GM12878 (cell line): ENCODE measurements around the gene E2F2.

Experiments used
- CTCF ChIP-seq, 3 experiments: IDR thresholded peaks in 2 of 3; conservative IDR thresholded peaks in 1 of 3; 2 replicates each; pipeline ENCODE4 v1.5.1; 2011; ENCODE audit warnings: low read depth in 3 of 3, low read length in 3 of 3, mild to moderate bottlenecking in 3 of 3, control low read depth in 2 of 3, moderate library complexity in 2 of 3, inconsistent platforms in 1 of 3, mixed read lengths in 1 of 3; ENCODE audit not compliant: control insufficient read depth in 2 of 3, insufficient read depth in 1 of 3; ENCODE audit errors: extremely low read depth in 1 of 3
- JUND ChIP-seq: IDR thresholded peaks from 2 replicates; pipeline ENCODE4 v1.6.1; 2012; ENCODE audit warnings: low read depth, mild to moderate bottlenecking, low read length, improper control_type of control experiment, moderate library complexity
- RFX5 ChIP-seq: IDR thresholded peaks from 2 replicates; pipeline ENCODE4 v1.6.1; 2011; ENCODE audit warnings: low read depth, low read length, improper control_type of control experiment
- STAT3 ChIP-seq: IDR thresholded peaks from 2 replicates; pipeline ENCODE4 v1.6.1; 2011; ENCODE audit warnings: low read depth, low read length, improper control_type of control experiment
- TF ChIP-seq, protein P1 (sequence below): IDR thresholded peaks from 2 replicates; pipeline ENCODE4 v1.6.1; 2012; ENCODE audit warnings: mild to moderate bottlenecking, low read depth, low read length
- TF ChIP-seq, protein P2 (sequence below): fragments of 450-650 bp; IDR thresholded peaks from 2 replicates; pipeline ENCODE4 v1.6.1; 2017; ENCODE audit warnings: mild to moderate bottlenecking, low read depth, inconsistent platforms; ENCODE audit not compliant: poor library complexity, severe bottlenecking
- TF ChIP-seq, protein P3 (sequence below): fragments of 450-650 bp; formaldehyde crosslinking; IDR thresholded peaks from 2 replicates; pipeline ENCODE4 v1.5.0; 2022; ENCODE audit warnings: mild to moderate bottlenecking, missing genetic modification characterization

DNA sequence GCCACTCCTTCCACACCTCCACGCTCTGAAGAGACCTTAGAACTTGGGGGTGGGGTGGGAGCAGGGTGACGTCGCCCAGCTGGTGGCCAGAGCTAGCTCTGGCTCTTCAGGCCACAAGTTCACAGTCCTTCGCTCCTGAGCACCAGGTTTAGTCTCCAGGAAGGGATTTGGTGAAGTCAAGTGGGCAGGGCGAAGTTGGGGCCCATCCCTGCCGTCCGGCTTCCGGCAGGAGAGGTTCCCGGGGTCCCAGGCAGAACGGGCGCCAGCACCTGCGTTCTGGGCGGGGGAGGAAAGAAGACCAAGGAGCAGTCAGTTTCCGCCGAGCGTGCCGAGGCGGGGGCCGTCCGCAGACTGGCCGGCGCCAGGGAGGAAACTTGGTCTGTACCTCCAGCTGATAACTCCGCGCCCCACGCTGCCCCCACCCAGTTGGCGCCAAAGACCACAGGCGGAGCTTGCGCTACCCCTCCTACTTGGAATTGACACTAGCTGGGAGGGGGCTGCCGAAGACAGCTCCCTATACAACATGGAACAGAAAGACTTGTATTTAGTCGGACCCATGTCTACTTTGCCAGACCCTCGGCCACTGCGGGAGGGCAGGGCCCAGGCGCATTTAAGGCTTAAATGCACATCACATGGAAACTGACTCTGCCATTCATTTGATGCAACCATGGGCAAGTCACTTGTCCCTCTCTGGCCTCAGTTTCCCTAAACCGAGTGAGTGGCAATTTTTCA lies 27.3 kb upstream of the E2F2 start:
- TF ChIP-seq CTCF (IDR thresholded peaks at IDR 0.05 in 2 of 3, conservative IDR thresholded peaks at IDR 0.05 in 1 of 3; ENCODE audit: control insufficient read depth in 2 of 3, extremely low read depth in 1 of 3, insufficient read depth in 1 of 3, low read depth in 3 of 3, low read length in 3 of 3): no peak
- no peak for TF ChIP-seq STAT3
- TF ChIP-seq, protein P1, sequence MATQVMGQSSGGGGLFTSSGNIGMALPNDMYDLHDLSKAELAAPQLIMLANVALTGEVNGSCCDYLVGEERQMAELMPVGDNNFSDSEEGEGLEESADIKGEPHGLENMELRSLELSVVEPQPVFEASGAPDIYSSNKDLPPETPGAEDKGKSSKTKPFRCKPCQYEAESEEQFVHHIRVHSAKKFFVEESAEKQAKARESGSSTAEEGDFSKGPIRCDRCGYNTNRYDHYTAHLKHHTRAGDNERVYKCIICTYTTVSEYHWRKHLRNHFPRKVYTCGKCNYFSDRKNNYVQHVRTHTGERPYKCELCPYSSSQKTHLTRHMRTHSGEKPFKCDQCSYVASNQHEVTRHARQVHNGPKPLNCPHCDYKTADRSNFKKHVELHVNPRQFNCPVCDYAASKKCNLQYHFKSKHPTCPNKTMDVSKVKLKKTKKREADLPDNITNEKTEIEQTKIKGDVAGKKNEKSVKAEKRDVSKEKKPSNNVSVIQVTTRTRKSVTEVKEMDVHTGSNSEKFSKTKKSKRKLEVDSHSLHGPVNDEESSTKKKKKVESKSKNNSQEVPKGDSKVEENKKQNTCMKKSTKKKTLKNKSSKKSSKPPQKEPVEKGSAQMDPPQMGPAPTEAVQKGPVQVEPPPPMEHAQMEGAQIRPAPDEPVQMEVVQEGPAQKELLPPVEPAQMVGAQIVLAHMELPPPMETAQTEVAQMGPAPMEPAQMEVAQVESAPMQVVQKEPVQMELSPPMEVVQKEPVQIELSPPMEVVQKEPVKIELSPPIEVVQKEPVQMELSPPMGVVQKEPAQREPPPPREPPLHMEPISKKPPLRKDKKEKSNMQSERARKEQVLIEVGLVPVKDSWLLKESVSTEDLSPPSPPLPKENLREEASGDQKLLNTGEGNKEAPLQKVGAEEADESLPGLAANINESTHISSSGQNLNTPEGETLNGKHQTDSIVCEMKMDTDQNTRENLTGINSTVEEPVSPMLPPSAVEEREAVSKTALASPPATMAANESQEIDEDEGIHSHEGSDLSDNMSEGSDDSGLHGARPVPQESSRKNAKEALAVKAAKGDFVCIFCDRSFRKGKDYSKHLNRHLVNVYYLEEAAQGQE: no peak
- TF ChIP-seq JUND: no peak
- TF ChIP-seq, protein P2, sequence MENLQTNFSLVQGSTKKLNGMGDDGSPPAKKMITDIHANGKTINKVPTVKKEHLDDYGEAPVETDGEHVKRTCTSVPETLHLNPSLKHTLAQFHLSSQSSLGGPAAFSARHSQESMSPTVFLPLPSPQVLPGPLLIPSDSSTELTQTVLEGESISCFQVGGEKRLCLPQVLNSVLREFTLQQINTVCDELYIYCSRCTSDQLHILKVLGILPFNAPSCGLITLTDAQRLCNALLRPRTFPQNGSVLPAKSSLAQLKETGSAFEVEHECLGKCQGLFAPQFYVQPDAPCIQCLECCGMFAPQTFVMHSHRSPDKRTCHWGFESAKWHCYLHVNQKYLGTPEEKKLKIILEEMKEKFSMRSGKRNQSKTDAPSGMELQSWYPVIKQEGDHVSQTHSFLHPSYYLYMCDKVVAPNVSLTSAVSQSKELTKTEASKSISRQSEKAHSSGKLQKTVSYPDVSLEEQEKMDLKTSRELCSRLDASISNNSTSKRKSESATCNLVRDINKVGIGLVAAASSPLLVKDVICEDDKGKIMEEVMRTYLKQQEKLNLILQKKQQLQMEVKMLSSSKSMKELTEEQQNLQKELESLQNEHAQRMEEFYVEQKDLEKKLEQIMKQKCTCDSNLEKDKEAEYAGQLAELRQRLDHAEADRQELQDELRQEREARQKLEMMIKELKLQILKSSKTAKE: no peak
- TF ChIP-seq, protein P3, sequence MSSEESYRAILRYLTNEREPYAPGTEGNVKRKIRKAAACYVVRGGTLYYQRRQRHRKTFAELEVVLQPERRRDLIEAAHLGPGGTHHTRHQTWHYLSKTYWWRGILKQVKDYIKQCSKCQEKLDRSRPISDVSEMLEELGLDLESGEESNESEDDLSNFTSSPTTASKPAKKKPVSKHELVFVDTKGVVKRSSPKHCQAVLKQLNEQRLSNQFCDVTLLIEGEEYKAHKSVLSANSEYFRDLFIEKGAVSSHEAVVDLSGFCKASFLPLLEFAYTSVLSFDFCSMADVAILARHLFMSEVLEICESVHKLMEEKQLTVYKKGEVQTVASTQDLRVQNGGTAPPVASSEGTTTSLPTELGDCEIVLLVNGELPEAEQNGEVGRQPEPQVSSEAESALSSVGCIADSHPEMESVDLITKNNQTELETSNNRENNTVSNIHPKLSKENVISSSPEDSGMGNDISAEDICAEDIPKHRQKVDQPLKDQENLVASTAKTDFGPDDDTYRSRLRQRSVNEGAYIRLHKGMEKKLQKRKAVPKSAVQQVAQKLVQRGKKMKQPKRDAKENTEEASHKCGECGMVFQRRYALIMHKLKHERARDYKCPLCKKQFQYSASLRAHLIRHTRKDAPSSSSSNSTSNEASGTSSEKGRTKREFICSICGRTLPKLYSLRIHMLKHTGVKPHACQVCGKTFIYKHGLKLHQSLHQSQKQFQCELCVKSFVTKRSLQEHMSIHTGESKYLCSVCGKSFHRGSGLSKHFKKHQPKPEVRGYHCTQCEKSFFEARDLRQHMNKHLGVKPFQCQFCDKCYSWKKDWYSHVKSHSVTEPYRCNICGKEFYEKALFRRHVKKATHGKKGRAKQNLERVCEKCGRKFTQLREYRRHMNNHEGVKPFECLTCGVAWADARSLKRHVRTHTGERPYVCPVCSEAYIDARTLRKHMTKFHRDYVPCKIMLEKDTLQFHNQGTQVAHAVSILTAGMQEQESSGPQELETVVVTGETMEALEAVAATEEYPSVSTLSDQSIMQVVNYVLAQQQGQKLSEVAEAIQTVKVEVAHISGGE (CRISPR knock-in tag): no peak
- TF ChIP-seq RFX5: no peak
